ENCODE results near the gene MLLT6. TPM values are rescaled to one million over a fixed set of nuclear protein-coding genes. Genes with fewer than 3 reads are reported as not detected.

Gene MLLT6
- total and polyA plus RNA-seq, 2 of the 13 experiments (the other 11 are each of a cell fraction or from before 2014, with no cell fraction given): 50.7 to 69.5 TPM

- TF ChIP-seq, protein P1, sequence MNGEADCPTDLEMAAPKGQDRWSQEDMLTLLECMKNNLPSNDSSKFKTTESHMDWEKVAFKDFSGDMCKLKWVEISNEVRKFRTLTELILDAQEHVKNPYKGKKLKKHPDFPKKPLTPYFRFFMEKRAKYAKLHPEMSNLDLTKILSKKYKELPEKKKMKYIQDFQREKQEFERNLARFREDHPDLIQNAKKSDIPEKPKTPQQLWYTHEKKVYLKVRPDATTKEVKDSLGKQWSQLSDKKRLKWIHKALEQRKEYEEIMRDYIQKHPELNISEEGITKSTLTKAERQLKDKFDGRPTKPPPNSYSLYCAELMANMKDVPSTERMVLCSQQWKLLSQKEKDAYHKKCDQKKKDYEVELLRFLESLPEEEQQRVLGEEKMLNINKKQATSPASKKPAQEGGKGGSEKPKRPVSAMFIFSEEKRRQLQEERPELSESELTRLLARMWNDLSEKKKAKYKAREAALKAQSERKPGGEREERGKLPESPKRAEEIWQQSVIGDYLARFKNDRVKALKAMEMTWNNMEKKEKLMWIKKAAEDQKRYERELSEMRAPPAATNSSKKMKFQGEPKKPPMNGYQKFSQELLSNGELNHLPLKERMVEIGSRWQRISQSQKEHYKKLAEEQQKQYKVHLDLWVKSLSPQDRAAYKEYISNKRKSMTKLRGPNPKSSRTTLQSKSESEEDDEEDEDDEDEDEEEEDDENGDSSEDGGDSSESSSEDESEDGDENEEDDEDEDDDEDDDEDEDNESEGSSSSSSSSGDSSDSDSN (CRISPR knock-in tag; IDR thresholded peaks at IDR 0.05): peak; percentile 66
- no peak for TF ChIP-seq HHEX (CRISPR knock-in tag; IDR thresholded peaks at IDR 0.05)
- TF ChIP-seq TIGD3 (CRISPR knock-in tag; IDR thresholded peaks at IDR 0.05; ENCODE audit: borderline replicate concordance): no peak
- no peak for TF ChIP-seq CC2D1A (CRISPR knock-in tag; IDR thresholded peaks at IDR 0.05)
- TF ChIP-seq SMYD3 (CRISPR knock-in tag; IDR thresholded peaks at IDR 0.05): no peak; the same call in 1 of the 2 replicates
- TF ChIP-seq THRA (CRISPR knock-in tag; IDR thresholded peaks at IDR 0.05; ENCODE audit: borderline replicate concordance): peak; percentile 98
- no peak for TF ChIP-seq ATRX (CRISPR knock-in tag; IDR thresholded peaks at IDR 0.05; ENCODE audit: borderline replicate concordance)
- TF ChIP-seq ZBTB42 (CRISPR knock-in tag; IDR thresholded peaks at IDR 0.05): 0 out of 2 replicates have a peak, but pooled peaks have one; percentile 52
- peak; percentile 71 for TF ChIP-seq SP5 (CRISPR knock-in tag; IDR thresholded peaks at IDR 0.05; ENCODE audit: borderline replicate concordance, low read depth)
- no peak for TF ChIP-seq ZNF768 (CRISPR knock-in tag; IDR thresholded peaks at IDR 0.05)
- TF ChIP-seq ZNF619 (CRISPR knock-in tag; IDR thresholded peaks at IDR 0.05): no peak
- TF ChIP-seq KLF12 (CRISPR knock-in tag; IDR thresholded peaks at IDR 0.05; ENCODE audit: borderline replicate concordance): 0 out of 2 replicates have a peak, but pooled peaks have one; percentile 49
- no peak for TF ChIP-seq TSC22D2 (CRISPR knock-in tag; IDR thresholded peaks at IDR 0.05; ENCODE audit: borderline replicate concordance)
- TF ChIP-seq YEATS4 (CRISPR knock-in tag; IDR thresholded peaks at IDR 0.05; ENCODE audit: borderline replicate concordance): peak; percentile 80
- TF ChIP-seq ZNF773 (CRISPR knock-in tag; IDR thresholded peaks at IDR 0.05; ENCODE audit: borderline replicate concordance): 0 out of 2 replicates have a peak, but pooled peaks have one; percentile 60
- peak; percentile 81 for TF ChIP-seq ERF (CRISPR knock-in tag; IDR thresholded peaks at IDR 0.05)
- no peak; the same call in 1 of the 2 replicates for TF ChIP-seq ZNF724P (CRISPR knock-in tag; IDR thresholded peaks at IDR 0.05; ENCODE audit: borderline replicate concordance)
- peak; percentile 84; the same call in 1 of the 2 replicates for TF ChIP-seq KDM5B (CRISPR knock-in tag; IDR thresholded peaks at IDR 0.05; ENCODE audit: borderline replicate concordance)
- TF ChIP-seq ZNF354B (CRISPR knock-in tag; IDR thresholded peaks at IDR 0.05): no peak
- TF ChIP-seq HMG20A (CRISPR knock-in tag; IDR thresholded peaks at IDR 0.05; ENCODE audit: borderline replicate concordance): peak; percentile 61
- peak; percentile 27; the same call in 1 of the 2 replicates for TF ChIP-seq RCOR2 (CRISPR knock-in tag; IDR thresholded peaks at IDR 0.05)
- peak; percentile 83 for TF ChIP-seq ZNF317 (CRISPR knock-in tag; IDR thresholded peaks at IDR 0.05)
- peak; percentile 87 for TF ChIP-seq MAZ (IDR thresholded peaks at IDR 0.05; ENCODE audit: borderline replicate concordance, low read depth, low read length)
- peak; percentile 88 for TF ChIP-seq MAZ (CRISPR knock-in tag; IDR thresholded peaks at IDR 0.05; ENCODE audit: low read depth)
- no peak for TF ChIP-seq U2AF2 (IDR thresholded peaks at IDR 0.05; ENCODE audit: low read depth, low read length)
Observed at GRCh38 chr17:38656959-38657823, 47.9 kb upstream of the MLLT6 start (continued).

All from HepG2 (cell line).